ENCODE data around the gene HNRNPA2B1.
A peak's percentile ranks its signal among the peaks of the same experiment; 100 is the strongest.

DNA sequence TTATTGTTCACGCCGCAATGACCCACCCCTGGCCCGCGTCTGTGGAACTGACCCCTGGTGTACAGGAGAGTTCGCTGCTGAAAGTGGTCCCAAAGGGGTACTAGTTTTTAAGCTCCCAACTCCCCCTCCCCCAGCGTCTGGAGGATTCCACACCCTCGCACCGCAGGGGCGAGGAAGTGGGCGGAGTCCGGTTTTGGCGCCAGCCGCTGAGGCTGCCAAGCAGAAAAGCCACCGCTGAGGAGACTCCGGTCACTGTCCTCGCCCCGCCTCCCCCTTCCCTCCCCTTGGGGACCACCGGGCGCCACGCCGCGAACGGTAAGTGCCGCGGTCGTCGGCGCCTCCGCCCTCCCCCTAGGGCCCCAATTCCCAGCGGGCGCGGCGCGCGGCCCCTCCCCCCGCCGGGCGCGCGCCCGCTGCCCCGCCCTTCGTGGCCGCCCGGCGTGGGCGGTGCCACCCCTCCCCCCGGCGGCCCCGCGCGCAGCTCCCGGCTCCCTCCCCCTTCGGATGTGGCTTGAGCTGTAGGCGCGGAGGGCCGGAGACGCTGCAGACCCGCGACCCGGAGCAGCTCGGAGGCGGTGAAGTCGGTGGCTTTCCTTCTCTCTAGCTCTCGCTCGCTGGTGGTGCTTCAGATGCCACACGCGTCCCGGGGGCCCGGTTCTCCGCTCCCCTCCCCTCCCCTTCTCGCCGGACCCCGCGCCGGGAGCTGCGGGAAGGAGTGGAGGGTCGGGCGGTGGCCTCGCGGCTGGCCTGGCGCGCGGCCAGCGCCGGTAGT lies 887 bp upstream of the HNRNPA2B1 start, which contains the start of gene CBX3:
- peak; percentile 86 for TF ChIP-seq POLR2A (IDR thresholded peaks at IDR 0.05)
- peak; percentile 93 to 97 (median 95) for TF ChIP-seq POLR2AphosphoS5 (IDR thresholded peaks at IDR 0.05)
- TF ChIP-seq, protein P1, sequence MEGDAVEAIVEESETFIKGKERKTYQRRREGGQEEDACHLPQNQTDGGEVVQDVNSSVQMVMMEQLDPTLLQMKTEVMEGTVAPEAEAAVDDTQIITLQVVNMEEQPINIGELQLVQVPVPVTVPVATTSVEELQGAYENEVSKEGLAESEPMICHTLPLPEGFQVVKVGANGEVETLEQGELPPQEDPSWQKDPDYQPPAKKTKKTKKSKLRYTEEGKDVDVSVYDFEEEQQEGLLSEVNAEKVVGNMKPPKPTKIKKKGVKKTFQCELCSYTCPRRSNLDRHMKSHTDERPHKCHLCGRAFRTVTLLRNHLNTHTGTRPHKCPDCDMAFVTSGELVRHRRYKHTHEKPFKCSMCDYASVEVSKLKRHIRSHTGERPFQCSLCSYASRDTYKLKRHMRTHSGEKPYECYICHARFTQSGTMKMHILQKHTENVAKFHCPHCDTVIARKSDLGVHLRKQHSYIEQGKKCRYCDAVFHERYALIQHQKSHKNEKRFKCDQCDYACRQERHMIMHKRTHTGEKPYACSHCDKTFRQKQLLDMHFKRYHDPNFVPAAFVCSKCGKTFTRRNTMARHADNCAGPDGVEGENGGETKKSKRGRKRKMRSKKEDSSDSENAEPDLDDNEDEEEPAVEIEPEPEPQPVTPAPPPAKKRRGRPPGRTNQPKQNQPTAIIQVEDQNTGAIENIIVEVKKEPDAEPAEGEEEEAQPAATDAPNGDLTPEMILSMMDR (IDR thresholded peaks at IDR 0.05) = no peak

Data from transverse colon (tissue), 4 donors.